Right renal pelvis (tissue), 4 donors: Measurements from ENCODE around the gene NHLRC2. TPM values are rescaled to one million over a fixed set of nuclear protein-coding genes. Genes with fewer than 3 reads are reported as not detected.

Experiments used
- DNase-seq, 4 donors: peaks; one replicate each; pipeline ENCODE4 v3.0.0-alpha.2; 2013; ENCODE audit warnings: low read depth in 4 of 4, low spot score in 3 of 4, missing footprints in 1 of 4
- polyA plus RNA-seq, 4 donors: library from polyadenylated mRNA; unstranded; fragments of 120-200 nt; gene quantifications; one replicate each; pipeline ENCODE4 v1.2.1, GENCODE V29; 2013; ENCODE audit not compliant: insufficient read length in 4 of 4

The NHLRC2 gene
- polyA plus RNA-seq, 4 donors, result 15.9 to 25.6 (median 20.6) TPM

GRCh38 chr10:113857210-113857609, 2.7 kb downstream of the NHLRC2 start:
- no peak for DNase-seq

DNA sequence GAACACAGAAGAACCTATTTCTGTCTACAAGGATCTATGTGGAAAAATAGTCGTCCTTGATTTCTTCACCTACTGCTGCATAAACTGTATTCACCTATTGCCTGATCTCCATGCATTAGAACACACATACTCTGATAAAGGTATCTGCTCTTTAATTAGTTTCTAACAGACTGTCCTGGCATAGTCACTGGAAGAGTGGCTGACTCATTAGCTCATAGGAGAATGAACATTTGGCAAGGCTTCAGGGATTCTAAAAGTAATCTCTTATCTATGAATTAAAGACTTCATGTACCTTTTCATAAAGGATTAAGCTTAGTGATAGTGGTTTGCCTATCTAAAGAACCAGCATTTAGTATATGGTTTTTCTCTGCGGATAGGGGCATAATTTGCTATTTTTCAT, 4.1 kb downstream of the NHLRC2 start:
- no peak for DNase-seq

DNA sequence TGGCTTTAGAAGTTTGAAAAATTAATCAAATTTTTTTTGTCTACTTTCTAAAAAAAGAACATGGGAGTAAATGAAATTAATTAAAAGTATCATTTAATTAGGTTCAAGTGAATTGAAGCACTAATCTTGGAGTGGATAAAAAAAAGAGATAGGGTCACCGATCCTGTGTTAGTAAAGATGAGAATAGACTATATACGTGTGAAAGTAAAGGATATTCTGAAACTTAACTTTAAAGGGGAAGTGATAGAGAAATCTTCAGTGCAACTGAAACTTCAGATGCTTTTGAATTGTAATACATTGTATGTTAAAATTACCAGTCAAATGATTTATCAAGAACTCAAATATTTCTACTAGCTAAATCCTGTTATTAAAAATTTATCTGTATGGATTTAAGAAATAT, 4.8 kb downstream of the NHLRC2 start:
- DNase-seq, result no peak

- no peak for DNase-seq
Observed at GRCh38 chr10:113865901-113866300, 11.4 kb downstream of the NHLRC2 start.

GRCh38 chr10:113866551-113867394, 12.3 kb downstream of the NHLRC2 start:
- no peak for DNase-seq

DNA sequence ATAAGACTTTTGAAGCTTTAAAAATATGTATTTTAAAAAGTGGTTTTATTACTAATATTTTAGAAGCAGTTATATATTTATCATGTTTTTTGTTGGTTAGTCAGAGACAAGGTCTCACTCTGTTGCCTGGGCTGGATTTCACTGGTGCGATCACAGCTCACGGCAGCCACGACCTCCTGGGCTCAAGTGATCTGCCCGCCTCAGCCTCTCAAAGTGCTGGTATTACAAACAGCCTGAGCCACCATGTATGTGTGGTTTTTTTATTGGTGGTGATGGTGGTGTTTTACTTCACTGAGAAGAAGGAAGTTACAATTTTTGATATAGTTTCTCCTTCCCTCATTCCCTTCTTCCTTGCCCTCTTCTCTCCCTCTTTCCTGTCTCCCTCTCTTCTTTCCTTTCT, 13.4 kb downstream of the NHLRC2 start:
- DNase-seq, result no peak

DNA sequence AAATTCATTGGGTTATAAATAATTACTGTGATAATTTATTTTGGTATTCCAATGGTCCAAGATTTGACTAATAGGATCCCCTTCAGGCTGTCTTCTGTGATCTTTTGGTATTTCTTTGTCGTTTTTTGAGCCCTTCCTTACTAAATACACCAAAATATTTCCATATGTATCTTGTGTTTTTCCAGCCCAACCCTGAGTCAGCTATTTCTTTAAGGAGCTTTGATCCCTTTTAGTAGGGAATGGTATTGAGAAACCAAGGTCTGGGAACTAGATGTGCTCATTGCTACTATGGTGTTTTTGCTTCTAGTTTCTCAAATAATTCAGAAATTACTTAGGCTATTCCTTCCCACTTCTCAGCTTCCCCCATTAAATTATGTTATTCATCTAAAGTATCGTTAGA, 15.3 kb downstream of the NHLRC2 start:
- DNase-seq, result no peak

- DNase-seq, result no peak
Observed at GRCh38 chr10:113872139-113873030, 17.9 kb downstream of the NHLRC2 start.

DNA sequence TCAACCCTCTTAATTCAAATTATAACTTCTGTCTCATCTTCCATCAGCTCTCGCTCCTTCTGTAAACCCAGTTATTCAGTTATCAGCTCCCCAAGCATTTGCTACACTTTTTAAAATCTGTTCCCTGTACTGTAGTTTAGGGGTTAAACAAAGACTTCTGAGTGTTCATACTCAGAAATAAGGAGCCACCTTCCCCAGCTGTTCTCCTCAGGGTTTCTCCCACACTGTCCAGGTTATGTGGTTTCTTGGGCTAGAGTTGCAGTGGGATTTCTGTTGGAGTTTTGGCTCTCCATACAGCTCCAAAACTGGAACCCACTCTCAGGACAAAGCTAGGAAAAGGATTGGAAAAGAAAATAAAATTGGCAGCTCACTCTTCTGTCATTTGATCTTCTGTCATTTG, 20.8 kb downstream of the NHLRC2 start:
- DNase-seq, result no peak

GRCh38 chr10:113876461-113876860, 22.0 kb downstream of the NHLRC2 start:
- DNase-seq, result no peak

DNA sequence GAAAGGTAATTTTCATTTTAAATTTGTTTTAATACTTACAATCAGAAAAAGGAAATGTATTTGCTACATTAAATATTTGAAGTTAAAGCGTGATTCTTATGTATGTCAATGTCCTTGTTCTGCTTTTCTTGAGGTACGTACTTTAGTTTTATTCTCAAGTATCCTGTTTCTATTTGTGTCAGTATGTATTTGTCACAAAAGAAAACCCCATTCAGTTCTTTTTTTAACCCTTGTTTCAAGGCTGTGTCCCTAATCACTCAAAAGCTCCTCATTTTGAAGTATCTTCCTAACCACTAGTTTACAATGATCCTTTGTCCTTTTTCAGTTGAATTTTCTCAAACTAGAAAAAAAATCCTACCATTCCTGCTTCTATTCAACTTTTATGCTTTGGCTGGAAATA, 25.2 kb downstream of the NHLRC2 start:
- no peak for DNase-seq

- DNase-seq, result no peak
Observed at GRCh38 chr10:113880236-113880635, 25.8 kb downstream of the NHLRC2 start.

DNA sequence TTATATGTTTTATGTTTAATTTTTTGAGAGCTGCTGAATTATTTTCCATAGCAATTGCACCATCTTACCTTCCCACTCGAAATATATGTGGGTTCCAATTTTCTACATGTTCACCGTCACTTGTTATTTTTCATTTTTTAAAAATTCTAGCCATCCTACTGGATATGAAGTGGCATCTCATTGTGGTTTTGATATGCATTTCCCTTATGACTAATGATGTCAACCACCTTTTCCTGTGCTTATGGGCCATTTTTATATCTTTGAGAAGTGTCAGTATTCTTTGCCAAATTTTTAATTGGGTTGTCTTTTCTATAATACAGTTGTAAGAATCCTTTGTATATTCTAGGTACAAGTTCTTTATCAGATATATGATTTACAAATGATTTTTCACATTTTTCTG, 27.8 kb downstream of the NHLRC2 start:
- DNase-seq, result no peak

GRCh38 chr10:113889911-113890310, 35.5 kb downstream of the NHLRC2 start:
- DNase-seq, result no peak

DNA sequence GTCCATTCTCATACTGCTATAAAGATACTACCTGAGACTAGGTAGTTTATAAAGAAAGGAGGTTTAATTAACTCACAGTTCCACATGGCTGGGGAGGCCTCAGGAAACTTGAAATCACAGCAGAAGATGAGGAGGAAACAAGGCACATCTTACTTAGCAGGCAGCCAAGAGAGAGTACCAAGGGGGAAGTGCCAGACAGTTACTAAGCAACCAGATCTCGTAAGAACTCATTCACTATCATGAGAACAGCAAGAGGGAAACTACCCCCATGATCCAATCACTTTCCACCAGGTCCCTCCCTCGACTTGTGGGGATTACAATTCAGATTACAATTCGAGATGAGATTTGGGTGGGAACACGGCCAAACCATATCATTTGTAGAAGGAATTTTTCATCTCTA, 36.3 kb downstream of the NHLRC2 start:
- DNase-seq, result no peak

DNA sequence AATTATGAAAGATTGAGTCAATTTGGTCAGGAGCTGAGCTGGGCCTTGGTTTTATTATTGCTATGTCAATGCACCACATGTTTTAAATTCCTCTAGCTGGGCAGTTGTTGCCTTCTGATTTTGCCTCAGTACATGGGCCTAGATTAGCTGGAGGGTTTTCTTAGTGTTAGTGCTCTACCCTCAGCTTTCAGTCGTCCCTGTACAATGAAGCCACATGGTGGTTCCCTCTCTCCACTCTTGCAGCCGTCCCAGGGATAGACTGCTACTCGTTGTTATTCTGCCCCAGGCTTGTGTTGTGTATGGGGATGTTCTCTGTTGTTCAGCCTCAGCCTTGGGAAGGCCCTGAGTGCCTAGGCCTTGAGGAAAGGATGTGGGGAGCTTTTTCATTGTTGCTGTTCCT, 37.0 kb downstream of the NHLRC2 start:
- DNase-seq, result no peak

- no peak for DNase-seq
Observed at GRCh38 chr10:113893570-113893969, 39.1 kb downstream of the NHLRC2 start.

- DNase-seq, result no peak
Observed at GRCh38 chr10:113894581-113894980, 40.1 kb downstream of the NHLRC2 start.

DNA sequence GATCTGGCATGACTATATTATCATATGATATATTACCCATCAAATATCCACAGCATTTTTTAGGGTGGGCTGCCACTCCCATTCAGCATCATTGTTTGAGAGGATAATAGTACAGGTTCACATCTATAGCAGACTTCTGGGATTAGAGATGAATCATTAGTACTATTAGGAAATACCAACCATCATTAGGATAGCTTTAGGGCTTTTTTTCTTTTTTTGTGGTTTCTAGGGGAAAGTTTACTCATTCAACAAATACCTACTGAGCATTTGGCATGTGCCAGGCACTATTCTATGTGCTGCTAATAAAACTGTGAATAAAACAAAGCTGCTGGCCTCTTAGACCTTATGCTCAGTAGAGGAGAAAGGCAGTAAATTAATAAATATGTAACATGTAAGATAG, 40.6 kb downstream of the NHLRC2 start:
- no peak for DNase-seq

DNA sequence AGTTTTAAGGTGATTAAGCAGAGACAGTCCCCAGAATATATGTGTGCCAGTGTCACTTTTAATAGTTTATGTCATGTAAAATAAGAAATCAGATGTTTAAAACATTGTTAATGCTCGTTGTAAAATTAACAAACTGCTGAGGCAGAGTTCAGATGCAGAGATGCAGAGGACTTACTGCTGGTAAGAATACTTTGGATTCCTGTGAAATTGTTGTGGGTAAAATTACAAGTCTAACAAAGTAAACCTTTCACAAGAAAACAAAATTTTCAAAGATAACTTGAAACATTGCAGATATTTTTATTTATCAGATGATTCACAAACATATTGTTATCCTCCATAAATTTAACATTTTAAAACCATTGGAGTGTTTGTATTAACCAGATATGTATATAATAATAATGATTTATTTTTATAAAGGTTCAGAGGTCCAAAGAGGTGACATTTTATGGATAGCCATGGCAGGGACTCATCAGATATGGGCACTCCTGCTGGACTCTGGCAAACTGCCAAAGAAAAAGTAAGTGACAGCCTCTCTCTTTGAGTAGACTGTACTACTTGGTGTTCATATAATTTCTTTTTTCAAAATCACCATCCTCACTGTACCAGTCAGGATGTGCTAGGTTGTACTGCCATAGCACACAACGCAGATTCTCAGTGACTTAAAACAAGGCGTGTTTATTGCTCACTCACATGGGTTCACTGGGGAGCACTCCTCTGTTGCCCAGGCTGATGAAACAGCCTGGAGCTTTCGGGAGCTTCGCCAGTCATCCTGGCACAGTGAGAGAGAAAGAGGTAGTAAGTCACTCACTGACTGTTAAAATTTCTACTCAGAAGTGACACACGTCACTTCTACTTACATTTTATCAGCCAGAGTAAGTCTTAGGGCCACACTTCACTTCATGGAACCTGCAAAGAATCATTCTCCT, 43.5 kb downstream of the NHLRC2 start:
- DNase-seq, result no peak
